ENCODE measurements around the gene SPANXN1.
"Not testable (repeated sequence)": the region's sequence is repeated elsewhere in the genome, so short reads cannot be mapped to it uniquely, and the experiment has no call there.

The SPANXN1 gene

GRCh38 chrX:145247203-145247602, at the start of gene SPANXN1:
SPANXN1 (plus strand) TSS chrX:145247503; CDS start chrX:145247587, 84 bp downstream.
- not testable (repeated sequence) for H3K4me3 ChIP-seq (replicated peaks; ENCODE audit: low read depth, low read length)

GRCh38 chrX:145199078-145199477, 48.2 kb upstream of the SPANXN1 start:
- no peak for DNase-seq (ENCODE audit: extremely low read depth, insufficient read length)
- Histone ChIP-seq H3K36me3 (ENCODE audit: control insufficient read depth, insufficient read depth, low read length) (no peaks in the 10 kb centered on the region), H3K4me3 (replicated peaks; ENCODE audit: low read depth, low read length) (no peak overlapping the region), H3K27me3 (replicated peaks; ENCODE audit: control insufficient read depth, insufficient read depth, low read length) (no peaks in the 10 kb centered on the region)
- TF ChIP-seq CTCF (IDR thresholded peaks at IDR 0.05; ENCODE audit: insufficient read depth, low read length, poor library complexity, severe bottlenecking): no peak

More at GRCh38 chrX:145247203-145247602, at the start of gene SPANXN1:
- DNase-seq (ENCODE audit: extremely low read depth, insufficient read length); H3K36me3 ChIP-seq (ENCODE audit: control insufficient read depth, insufficient read depth, low read length); H3K27me3 ChIP-seq (replicated peaks; ENCODE audit: control insufficient read depth, insufficient read depth, low read length): not testable (repeated sequence)

- peak; percentile 43 for TF ChIP-seq CTCF (IDR thresholded peaks at IDR 0.05; ENCODE audit: insufficient read depth, low read length, poor library complexity, severe bottlenecking)
- no peaks in the 10 kb centered on the region for H3K27me3 ChIP-seq (replicated peaks; ENCODE audit: control insufficient read depth, insufficient read depth, low read length)
- no peaks in the 10 kb centered on the region for H3K36me3 ChIP-seq (ENCODE audit: control insufficient read depth, insufficient read depth, low read length)
- no peak for DNase-seq (ENCODE audit: extremely low read depth, insufficient read length)
- H3K4me3 ChIP-seq (replicated peaks; ENCODE audit: low read depth, low read length): no peak overlapping the region
These were observed 33.8 kb upstream of the SPANXN1 start for GRCh38 chrX:145213504-145213903.

GRCh38 chrX:145292218-145292617, 44.9 kb downstream of the SPANXN1 start:
- no peak overlapping the region for H3K4me3 ChIP-seq (replicated peaks; ENCODE audit: low read depth, low read length)
- no peak for TF ChIP-seq CTCF (IDR thresholded peaks at IDR 0.05; ENCODE audit: insufficient read depth, low read length, poor library complexity, severe bottlenecking)
- H3K27me3 ChIP-seq (replicated peaks; ENCODE audit: control insufficient read depth, insufficient read depth, low read length): no peaks in the 10 kb centered on the region
- no peaks in the 10 kb centered on the region for H3K36me3 ChIP-seq (ENCODE audit: control insufficient read depth, insufficient read depth, low read length)
- DNase-seq (ENCODE audit: extremely low read depth, insufficient read length): no peak

All from GM06990 (cell line).